ENCODE data around the gene SFXN2. TPM values are rescaled to one million over a fixed set of nuclear protein-coding genes. Genes with fewer than 3 reads are reported as not detected.
A peak's percentile ranks its signal among the peaks of the same experiment; 100 is the strongest.

The SFXN2 gene
- total RNA-seq, 2 experiments from 2014 or later: 38.1 to 45.1 TPM

- intact Hi-C loops (cut with micrococcal nuclease; ENCODE audit: unreplicated experiment): no loop called here
- Histone ChIP-seq H3K4me3 (ENCODE audit: low read depth, low read length, poor library complexity, severe bottlenecking) (no peak overlapping the region), H3K9me2 (ENCODE audit: insufficient read depth, low read length) (no peaks in the 10 kb centered on the region), H3K36me3 (ENCODE audit: insufficient read depth, low read length) (no peaks in the 10 kb centered on the region), H3K79me2 (ENCODE audit: insufficient read depth, low read depth, low read length) (no peaks in the 10 kb centered on the region), H3K4me1 (ENCODE audit: insufficient read depth, low read length, poor library complexity, severe bottlenecking) (no peaks in the 10 kb centered on the region), H4K20me1 (ENCODE audit: insufficient read depth, low read length) (no peaks in the 10 kb centered on the region), H3K9me3 (ENCODE audit: low read length) (no peaks in the 10 kb centered on the region), H2AFZ (ENCODE audit: low read length) (no peak overlapping the region), H3K4me2 (ENCODE audit: low read length) (no peak overlapping the region), H3K27ac (ENCODE audit: low read depth, low read length, poor library complexity, severe bottlenecking) (no peak overlapping the region)
- no peak for DNase-seq (ENCODE audit: low spot score)
- TF ChIP-seq EZH2phosphoT487 (IDR thresholded peaks at IDR 0.05; ENCODE audit: borderline replicate concordance, low read depth, low read length) (no peak), CTCF (conservative IDR thresholded peaks at IDR 0.05; ENCODE audit: low read length) (no peak)
- BruUV-seq (replicated peaks): no TSS peak
- POLR2A ChIA-PET: interaction anchor here (0.6 kb wide), 1 partner anchor 127 kb away, joined by 4 read pairs; no protein-coding TSS in a partner anchor
- CTCF ChIA-PET (ENCODE audit: unreplicated experiment): no interaction called here
Measured at GRCh38 chr10:102668326-102669107, 45.9 kb upstream of the SFXN2 start.

GRCh38 chr10:102669206-102670064 lies 45.0 kb upstream of the SFXN2 start:
- TF ChIP-seq EZH2phosphoT487 (IDR thresholded peaks at IDR 0.05; ENCODE audit: borderline replicate concordance, low read depth, low read length) (no peak), CTCF (conservative IDR thresholded peaks at IDR 0.05; ENCODE audit: low read length) (peak; percentile 76)
- no TSS peak for BruUV-seq (replicated peaks)
- H2AFZ ChIP-seq (ENCODE audit: low read length): no peak overlapping the region

More at GRCh38 chr10:102669206-102670064, 45.0 kb upstream of the SFXN2 start:
- Histone ChIP-seq H3K36me3 (ENCODE audit: insufficient read depth, low read length) (no peaks in the 10 kb centered on the region), H3K79me2 (ENCODE audit: insufficient read depth, low read depth, low read length) (no peaks in the 10 kb centered on the region), H3K4me2 (ENCODE audit: low read length) (no peak overlapping the region), H3K27ac (ENCODE audit: low read depth, low read length, poor library complexity, severe bottlenecking) (no peak overlapping the region), H4K20me1 (ENCODE audit: insufficient read depth, low read length) (no peaks in the 10 kb centered on the region), H3K9me3 (ENCODE audit: low read length) (no peaks in the 10 kb centered on the region), H3K9me2 (ENCODE audit: insufficient read depth, low read length) (no peaks in the 10 kb centered on the region), H3K4me3 (ENCODE audit: low read depth, low read length, poor library complexity, severe bottlenecking) (no peak overlapping the region), H3K4me1 (ENCODE audit: insufficient read depth, low read length, poor library complexity, severe bottlenecking) (no peaks in the 10 kb centered on the region)
- DNase-seq (ENCODE audit: low spot score): peak; percentile 35
- CTCF ChIA-PET (ENCODE audit: unreplicated experiment): interaction anchor here (1.1 to 1.9 kb wide), 2 partner anchors 8 to 13 kb away, joined by 3 to 9 read pairs; no protein-coding TSS in a partner anchor
- intact Hi-C loops (cut with micrococcal nuclease; ENCODE audit: unreplicated experiment): no loop called here
- POLR2A ChIA-PET: interaction anchor here (0.5 to 1.9 kb wide), 3 partner anchors 23 to 562 kb away, joined by 3 to 5 read pairs (median 3); no protein-coding TSS in a partner anchor
